HG02678 (cell line): ENCODE data around the gene DSTN.

Source experiments
- ATAC-seq: cut with Tn5 transposase; IDR thresholded peaks from one replicate; pipeline ENCODE4 v1.9.1; 2021; ENCODE audit warnings: mild to moderate bottlenecking, moderate library complexity; ENCODE audit not compliant: unreplicated experiment

DSTN gene

DNA sequence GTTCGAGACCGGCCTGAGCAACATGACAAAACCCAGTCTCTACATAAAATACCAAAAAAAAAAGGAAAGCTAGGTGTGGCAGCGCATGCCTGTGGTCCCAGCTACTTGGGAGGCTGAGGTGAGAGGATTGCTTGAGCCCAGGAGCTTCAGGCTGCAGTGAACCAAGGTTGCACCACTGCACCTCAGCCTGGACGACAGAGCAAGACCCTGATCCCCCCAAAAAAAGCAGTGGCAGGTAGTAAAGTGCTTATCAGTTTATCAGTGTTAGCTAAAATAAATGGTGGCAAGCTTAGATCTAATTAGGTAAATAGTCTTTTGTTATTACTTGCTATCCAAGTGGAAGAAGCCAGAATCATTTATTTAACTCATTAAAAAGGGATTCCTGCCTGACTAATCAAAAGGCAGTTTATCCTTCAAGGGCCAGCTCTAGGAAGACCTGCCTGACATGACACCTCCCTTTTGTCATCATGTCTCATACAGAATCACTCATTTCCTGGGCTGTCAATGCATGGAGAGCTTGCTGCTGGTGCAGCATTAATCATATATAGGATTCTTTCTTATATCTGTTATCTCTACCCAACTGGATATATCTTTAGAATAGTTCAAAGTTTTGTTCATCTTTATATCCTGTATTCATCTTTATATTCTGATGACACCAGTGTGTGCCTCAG is 9.6 kb downstream of the DSTN start:
- ATAC-seq: no peak

GRCh38 chr20:17580895-17581294 is 11.0 kb downstream of the DSTN start:
- no peak for ATAC-seq

GRCh38 chr20:17583126-17583525 is 13.3 kb downstream of the DSTN start:
- no peak for ATAC-seq

DNA sequence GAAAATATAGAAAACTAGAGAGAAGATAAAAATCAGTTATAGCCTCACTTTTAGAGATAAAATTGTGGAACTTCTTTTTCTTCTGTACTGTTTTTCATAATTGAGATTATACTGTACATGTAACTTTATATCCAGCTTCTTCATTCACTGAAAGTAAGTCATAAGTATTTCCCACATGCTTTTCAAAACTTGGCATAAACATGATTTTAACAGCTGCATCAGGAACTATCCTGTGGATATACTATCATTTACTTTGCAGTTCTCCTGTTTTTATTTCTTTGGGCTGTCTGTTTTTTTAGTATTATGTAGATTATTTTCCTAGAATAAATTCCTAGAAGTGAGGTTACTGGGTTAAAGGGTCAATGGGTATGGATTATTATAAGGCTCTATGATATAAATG is 14.8 kb downstream of the DSTN start:
- no peak for ATAC-seq

DNA sequence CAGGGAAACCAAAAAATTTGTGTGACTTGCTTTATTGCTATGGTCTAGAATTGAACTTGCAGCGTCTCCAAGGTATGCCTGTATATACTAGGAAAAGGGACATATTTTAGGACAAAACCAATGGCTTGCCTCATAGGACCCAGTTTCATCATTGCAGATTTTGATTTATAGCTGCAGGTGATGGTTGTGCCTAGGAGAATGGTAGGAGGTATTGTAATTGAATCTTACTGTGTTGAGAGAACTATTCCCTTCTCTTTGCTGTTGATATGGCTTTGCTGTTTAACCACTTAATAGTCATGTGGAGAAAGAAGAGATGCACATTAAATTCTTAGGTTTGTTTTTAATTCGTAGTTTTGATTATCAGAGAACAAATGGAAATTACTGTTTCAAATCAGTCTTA is 16.4 kb downstream of the DSTN start:
- ATAC-seq: no peak

- ATAC-seq: no peak
Measured at GRCh38 chr20:17587148-17587547, 17.3 kb downstream of the DSTN start.

- ATAC-seq: no peak
Measured at GRCh38 chr20:17587824-17588223, 17.9 kb downstream of the DSTN start.

DNA sequence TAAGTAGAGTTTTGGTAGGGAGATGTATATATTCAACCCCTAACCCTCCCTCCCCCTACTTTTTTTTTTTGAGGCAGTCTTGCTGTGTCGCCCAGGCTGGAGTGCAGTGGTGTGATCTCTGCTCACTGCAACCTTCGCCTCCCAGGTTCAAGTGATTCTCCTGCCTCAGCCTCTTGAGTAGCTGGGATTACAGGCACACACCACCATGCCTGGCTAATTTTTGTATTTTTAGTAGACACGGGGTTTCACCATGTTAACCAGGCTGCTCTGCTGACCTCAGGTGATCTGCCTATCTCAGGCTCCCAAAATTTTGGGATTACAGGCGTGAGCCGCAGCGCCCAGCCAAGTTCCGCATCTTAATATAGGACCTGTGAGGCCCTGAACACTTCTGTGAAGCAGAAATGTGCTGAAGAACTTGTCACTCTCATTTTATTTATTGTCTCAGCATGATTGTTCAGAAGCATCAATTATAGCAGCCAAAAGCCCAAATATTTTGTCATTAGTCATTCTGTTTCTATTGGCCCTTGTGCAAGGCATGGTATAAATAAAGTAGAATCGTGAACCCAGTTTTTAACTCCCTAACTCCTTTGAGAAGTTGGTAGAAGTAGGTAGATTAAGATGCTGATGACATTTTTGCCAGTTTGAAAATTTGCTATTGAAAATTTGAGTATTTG is 19.4 kb downstream of the DSTN start:
- no peak for ATAC-seq

DNA sequence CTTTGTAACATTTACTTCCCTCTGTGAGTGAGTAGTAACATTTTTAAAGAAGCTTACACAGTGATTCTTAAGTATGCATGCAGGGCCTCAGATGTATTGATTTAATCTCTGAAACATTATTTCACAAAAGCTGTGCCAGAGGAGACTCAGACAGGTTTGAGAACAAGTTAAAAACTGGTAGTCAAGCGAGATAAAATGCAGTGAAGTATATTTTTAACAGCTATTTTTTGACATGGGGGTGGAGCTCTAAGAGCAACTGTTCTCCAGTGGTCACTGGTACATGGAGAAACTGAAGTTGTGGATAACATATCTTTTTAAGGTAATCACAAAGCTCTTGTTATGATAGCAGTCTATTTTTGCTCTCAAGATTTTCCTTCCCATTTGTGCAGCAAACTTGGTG is 20.4 kb downstream of the DSTN start:
- no peak for ATAC-seq

DNA sequence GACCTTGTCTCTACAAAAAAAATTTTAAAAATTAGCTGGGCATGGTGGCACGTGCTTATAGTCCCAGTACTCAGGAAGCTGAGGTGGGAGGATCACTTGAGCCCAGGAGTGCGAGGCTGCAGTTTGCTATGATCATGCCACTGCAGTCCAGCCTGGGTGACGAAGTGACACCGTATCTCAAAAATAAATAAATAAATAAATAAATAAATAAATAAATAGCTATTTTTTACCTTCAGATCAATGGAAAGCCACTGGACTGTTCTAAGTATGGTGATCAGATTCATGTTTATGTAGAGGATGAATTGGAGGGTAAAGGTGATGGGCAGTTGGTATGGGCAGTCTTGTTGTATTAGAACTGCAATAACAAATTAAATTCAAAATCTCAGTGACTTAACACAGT is 24.0 kb downstream of the DSTN start:
- no peak for ATAC-seq

DNA sequence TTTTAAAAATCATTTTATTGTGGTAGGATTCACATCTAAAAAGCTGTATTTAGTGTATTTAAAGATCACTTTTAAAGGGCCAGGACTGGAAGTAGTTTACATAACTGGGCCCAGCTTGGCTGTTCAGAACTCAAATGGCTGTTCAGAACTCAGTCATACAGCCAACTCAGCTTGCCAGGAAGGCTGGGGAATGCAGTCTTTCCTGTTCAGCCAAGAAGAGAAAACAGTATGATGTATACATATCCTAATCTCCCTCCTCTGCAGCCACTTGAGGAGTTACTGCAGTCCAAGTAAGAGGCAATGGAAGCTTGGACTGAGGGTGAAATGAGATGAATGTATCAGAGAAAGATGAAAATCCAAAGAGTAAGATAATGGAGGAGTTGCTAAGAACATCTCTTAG is 24.6 kb downstream of the DSTN start:
- no peak for ATAC-seq

GRCh38 chr20:17595856-17596255 is 26.0 kb downstream of the DSTN start:
- no peak for ATAC-seq

GRCh38 chr20:17598013-17598550 is 28.2 kb downstream of the DSTN start:
- no peak for ATAC-seq

DNA sequence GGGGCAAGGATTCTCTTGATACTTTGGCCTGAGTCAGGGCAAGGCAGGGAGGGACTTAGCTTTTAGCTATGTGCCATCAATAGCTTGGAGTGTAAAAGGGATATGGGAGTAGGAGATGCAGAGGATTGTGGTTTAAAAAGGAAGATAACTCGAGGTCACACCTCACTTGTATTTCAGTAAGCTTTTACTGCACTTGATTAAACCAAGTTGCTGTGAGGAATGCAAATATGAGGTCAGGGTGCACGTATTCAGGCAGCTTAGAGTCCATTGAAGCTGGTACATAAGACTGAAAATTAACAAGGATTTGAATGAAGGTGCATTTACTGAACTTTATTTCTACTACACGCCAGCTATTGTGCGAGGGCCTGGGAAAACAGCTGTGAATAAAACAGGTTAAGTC is 32.1 kb downstream of the DSTN start:
- ATAC-seq: no peak

- ATAC-seq: no peak
Measured at GRCh38 chr20:17602493-17602892, 32.6 kb downstream of the DSTN start.

GRCh38 chr20:17605131-17605660 is 35.3 kb downstream of the DSTN start:
- ATAC-seq: no peak

- ATAC-seq: no peak
Measured at GRCh38 chr20:17606001-17606400, 36.1 kb downstream of the DSTN start.

DNA sequence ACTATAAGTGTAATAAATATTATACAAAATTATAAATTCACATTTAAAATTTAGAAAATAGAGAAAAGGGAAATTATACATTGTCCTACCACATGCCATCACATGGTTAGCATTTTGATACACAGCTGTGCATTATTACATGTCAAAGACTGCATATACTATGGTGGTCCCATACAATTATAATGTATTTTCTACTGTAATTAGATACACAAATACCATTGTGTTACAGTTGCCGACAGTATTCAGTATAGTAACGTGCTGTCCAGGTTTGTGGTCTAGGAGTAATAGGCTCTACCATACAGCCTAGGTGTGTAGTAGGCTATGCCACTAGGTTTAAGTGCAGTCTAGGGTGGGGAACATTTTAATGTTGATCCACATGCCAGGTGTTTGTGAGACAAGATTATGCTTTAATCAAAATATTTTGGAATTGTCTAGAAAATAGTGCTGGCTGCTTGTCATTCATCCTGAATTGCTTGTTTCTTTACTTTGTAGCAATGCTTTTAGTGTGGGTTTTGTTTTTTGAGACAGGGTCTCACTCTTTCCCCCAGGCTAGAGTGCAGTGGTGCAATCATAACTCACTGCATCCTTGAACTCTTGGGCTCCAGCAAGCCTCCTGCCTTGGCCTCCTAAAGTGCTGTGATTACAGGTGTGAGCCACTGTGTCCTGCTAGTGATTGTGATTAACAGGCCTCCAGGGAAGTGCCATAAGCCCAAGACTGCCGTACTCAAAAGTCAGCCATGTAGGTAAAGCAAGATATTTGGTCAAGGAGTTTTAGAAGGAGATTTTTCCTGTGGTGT is 39.0 kb downstream of the DSTN start:
- no peak for ATAC-seq

DNA sequence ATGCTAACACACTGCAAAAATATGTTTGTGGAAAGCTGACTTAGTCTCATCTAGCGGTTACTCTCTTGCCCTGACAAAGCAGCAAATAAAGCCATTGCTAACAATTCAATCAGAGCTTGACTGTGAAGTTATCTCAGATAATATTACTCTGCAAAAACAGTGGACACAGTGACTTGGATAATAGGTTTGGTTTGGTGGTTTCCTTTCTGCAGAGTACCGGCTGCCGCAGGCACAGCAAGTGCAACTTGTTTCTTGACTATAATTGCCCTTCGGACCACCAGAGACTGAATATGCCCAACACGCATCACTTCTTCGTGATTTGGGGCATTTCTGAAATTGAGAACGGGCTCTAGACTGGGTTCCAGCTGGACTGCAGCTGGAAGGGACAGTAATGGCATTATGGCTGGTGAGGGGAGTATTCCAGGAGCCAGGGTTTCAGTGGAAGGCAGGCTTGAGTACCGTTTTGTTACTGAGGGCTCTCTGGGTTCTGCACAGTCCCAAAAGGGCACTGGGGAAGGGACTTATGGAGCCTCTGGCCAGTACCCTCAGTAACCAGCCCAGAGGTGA is 40.0 kb downstream of the DSTN start:
- ATAC-seq: no peak

- no peak for ATAC-seq
Measured at GRCh38 chr20:17610566-17611289, 40.9 kb downstream of the DSTN start.

DNA sequence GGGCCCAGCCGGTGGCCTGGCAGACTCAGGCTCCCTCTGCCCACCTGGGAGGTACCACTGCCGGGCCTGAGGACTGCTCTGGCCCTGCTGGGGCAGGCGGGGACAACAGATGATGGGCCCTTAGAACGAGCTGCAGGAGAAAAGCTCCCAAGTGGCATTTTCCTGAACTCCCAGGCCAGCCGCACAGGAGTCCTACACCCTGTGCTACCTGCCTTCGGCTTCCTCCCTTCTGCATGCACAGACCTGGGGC is 41.3 kb downstream of the DSTN start:
- ATAC-seq: no peak
